GM18868 (cell line): ENCODE results near the gene LRMDA.

Source experiments
- ATAC-seq: cut with Tn5 transposase; IDR thresholded peaks from one replicate; pipeline ENCODE4 v1.9.1; 2021; ENCODE audit warnings: mild to moderate bottlenecking, moderate library complexity; ENCODE audit not compliant: unreplicated experiment

Gene LRMDA

DNA sequence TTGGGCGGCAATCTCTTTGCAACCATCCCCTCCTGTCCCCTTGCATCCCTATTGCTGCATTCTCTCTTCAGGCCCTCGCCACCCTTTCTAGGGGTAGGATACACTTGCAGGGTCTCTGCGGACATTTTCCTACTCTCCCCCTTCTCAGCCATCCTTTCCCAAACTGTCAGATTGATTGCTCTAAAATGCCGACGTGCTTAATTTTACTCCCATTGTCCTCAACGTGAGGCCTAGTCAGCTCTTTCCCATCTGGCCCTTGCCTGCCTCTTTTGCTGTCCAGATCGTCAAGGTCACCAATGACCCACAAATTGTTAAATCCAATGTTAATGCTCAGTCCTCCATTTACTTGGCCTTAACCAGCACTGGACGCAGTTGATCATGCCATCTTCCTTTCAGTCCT lies 12.7 kb upstream of the LRMDA start:
- ATAC-seq: no peak

DNA sequence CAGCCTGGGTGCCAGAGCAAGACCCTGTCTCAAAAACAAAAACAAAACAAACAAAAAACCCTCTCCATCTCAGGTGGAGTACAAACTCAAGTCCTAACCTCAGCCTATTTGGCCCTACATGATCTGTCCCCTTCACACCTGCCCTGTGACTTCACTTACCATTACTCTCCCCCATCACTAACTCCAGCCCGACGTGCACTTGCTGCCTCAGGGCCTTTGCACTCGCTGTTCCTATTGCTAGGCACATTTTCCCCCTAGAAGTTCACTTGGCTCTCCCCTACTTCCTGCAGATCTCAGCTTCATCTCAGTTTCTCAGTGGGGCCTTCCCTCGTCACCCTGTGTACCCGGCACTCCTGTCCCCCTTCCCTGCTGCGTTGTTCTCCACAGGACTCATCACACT lies 8.5 kb upstream of the LRMDA start:
- ATAC-seq: no peak

DNA sequence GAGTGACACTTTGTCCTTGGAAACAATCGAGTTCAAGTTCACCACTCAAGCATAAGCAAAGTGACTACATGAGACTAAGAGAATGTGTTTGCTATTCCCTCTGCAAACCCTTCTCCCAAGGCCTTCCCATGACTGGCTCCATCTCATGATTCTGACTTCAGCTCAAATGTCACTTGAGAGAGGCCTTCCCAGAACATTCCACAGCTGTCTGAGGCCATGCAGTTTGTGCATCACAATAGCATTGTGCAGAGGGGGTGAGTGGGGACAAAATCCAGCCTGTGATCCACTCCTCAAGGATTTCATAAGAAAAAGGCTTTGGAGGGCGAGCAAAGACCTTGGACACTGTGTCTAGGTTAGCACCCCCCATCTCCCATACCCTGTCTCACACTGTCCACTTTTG lies 6.9 kb upstream of the LRMDA start:
- ATAC-seq: no peak

DNA sequence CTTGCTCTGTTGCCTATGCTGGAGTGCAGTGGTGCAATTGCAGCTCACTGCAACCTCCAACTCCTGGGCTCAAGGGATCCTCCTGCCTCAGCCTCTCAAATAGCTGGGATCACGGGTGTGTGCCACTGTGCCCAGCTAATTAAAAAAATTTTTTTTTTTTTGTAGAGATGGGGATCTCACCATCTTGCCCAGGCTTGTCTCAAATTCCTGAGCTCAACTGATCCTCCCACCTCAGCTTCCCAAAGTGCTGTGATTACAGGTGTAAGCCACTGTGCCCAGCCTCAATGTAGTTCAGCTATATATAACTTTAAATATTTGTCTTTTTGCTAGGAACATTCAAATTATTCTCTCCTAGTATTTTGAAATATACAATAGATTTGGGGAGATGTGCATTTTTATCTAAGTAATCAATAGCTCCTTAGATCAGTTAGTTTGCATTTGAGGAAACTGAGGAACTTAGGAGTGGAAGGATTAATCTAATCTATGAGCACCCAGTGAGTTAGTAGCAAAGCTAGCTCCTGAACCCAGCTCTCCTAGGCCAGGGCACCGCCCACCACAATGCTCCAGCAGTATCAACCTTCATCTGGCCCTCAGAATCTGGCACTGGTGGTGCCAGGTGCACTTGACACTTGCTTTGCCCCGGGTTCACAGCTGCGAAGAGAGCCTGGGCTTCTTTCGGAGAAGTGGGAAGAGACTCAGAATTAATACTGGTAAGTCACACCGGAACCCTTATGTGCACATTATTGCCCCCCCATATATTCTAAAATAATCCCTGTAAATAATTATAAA lies 5.9 kb upstream of the LRMDA start:
- no peak for ATAC-seq

DNA sequence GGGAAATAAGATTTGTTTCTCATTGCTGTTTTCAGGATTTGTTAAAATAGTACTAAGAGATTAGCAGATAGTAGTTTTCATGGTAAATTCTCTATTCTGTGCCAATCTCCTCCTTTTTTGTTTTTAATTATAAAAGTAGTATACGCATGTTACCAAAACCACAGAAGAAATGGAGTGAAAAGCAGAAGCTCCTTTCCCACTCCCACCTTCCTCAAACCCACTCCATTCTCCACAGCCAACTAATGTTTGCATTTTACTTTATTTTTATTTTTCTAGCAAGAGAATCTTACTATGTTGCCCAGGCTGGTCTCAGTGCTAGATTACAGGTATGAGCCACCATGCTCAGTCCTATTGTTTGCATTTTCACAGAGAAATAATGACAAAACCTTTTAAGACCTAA lies 4.5 kb upstream of the LRMDA start:
- no peak for ATAC-seq

DNA sequence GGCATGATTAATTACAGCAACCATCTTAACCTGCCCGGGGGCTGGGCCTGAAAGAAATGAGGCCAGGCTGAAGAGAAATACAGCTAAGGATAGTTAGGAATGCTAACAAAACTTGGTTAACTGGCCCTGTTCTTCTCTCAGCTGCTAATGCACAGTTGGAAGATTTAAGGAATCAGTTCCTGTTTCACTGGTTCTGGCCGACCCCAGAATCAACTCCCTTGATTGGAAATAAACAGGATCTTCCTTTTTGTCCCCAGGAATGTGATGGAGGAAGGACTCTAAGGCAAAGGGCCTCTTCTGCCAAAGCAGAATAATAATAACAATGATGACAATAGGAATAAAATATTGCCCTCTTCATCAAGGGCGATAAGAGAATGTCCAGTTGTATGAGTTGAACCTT lies 3.5 kb upstream of the LRMDA start:
- ATAC-seq: no peak

DNA sequence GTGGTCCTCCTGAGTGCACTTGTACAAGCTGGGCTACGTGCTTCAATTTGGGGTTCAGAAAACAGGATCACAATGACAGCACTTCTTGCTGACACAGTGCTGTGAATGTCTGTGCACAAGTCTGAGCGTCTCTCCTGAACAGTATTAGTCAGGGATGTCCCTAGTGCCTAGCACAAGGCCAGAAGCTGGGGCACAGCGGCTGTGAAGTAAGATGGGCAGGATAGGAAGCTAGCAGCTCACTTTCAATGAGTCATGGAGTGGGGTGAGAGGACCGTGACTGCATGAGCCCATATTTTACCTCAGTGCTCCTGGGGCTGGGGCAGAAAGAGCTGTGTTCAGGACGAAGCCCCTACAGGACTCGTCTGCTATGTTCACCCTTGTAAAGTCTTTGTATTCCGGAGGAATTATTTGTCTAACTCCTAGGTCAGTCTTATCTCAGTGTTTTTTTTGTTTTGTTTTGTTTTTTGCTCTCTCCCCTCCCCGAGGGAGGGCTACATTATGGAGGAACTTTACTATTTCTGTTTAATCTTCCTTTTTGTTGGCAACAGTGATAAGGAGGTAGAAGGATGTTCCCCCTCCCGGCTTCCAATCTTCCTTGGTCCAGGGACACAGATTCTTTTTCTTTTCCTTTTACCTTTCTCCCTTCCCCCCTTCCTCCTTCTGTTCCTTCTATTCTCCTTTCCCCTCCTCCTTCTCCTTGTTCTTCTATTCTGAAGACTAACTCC lies 2.8 kb upstream of the LRMDA start:
- no peak for ATAC-seq

DNA sequence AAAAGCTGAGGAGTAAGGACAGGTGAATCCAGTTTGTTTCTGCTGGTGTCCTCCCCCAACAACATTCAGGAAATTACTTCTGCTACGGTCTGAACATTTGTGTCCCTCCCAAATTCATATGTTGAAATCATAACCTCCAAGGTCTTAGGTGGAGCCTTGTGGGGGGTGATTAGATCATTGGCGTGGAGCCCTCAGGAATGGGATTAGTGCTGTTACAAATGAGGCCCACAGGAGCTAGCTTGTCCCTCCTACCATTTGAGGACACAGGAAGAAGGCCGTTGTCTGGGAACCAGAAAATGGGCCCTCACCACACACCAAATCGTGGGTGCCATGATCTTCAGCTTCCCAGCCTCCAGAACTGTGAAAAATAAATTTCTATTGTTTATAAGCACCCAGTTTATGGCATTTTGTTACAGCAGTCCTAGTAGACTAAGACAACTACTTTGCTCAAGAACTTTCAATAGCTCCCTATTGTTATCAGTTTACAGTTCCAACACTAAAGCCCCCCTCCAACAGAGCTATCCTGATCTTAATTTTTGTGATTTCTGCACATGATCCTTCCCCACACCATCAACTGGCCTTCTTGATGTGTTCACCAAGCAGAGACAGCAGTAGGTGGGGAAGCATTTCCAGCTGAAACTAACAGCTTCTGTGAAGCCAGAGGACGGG lies 2.1 kb upstream of the LRMDA start:
- ATAC-seq: no peak

DNA sequence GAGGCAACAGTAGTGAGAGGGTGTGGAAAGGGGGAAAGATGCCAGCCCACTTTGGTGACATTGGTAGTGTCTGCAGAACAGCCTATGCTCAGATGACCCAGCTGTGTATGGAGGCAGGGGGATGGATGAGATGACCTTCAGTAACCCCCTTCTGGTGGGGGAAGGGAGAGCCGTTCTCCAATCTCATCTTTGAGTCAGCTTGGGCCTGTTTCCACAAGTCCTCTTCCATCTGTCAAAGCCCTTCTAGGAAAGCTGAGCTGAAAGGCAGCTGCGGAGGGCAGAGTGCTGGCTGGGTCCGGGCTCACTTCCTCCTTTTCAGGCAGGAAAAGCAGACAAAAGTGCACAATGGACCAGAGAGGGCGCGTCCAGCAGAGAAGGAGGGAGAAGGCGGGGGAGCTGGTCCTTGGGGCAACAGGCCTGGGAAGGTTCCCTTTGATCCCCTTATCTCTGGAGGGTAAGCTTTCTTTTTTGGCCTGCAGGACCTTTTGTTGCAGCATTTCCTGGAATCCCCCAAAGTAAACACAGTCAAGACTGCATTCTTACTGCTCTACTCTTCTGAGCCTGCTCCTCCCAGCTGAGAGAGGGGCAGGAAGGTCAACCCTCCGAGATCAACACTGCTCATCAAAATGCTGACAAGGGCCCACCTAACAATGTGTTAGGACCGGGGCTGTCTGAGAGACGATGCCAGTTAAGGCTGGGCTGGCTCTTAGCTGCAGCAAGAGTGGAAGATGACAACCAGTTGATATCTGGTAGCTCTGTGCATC lies 1.2 kb upstream of the LRMDA start:
- no peak for ATAC-seq

DNA sequence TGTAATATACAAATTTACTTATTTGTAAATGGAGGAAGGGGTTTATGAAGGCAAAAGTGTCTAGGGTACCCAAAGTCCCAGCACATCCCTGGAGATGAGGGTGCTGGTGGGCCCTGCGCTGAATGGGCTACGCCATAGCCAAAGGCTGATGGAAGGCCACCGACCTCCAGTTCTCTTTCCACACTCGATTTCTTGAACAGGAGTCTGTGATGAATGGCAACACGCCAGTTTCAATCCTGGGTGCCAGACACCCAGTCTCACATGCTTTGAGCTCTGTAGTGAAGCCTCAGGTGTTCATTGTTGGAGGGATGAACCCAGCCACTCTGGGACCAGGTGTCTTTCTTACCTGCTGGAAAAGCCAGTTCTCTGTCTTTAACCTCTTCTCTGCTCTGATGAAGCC lies 752 bp downstream of the LRMDA start:
- no peak for ATAC-seq

DNA sequence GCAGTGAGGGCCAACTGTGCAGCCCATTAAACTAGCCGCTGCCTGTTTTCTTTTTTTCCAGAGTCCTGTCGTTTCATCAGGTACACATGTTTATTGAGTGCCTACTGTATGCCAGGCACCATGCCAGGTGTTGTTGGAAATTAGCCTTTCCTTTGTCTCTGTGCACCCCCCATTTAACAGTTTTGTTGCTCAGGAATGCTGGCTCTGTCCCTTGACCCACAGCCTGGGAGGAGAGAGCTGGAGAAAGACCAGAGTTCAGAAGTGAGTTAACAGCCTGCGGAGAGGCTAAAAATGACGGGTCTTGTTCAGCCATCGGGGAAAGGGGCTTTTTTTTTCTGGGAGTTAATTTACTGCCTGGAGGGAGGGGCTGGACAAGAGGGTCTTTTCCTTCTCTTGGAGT lies 1.3 kb downstream of the LRMDA start:
- no peak for ATAC-seq

DNA sequence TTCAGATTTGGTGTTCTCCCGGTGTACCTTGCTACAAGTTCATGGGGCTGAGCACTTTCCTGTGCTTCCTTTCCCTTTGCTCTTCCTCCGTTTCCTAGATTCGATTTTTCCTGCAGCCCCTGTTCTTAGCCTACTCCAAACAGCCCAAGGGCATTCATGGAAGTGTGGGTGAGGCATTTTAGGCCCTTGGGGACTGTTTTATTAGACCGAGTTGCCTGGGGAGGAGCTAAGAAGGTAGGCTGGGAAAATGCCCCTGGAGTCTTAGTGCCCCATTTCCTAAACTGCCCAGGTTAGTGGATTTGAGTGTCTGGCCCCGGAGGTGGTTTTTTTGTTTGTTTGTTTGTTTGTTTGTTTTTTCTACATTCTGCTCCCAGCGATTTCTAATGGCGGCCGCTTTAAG lies 1.8 kb downstream of the LRMDA start:
- no peak for ATAC-seq

DNA sequence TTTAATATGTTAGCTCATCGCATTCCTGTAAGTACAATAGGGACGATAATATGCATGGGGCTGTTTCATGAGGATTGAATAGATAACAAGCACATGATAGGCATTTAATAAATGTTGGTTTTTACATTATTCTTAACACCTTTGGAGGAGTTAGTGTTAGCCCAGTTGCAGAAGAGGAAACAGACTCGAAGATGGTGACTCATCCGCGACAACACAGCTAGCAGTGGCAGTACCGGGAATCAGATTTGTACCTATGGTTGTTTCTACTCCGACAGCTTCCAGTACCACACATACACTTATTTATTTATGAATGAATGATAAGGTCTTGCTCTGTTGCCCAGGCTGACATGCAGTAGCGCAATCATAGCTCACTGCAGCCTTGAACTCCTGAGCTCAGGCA lies 2.9 kb downstream of the LRMDA start:
- no peak for ATAC-seq

DNA sequence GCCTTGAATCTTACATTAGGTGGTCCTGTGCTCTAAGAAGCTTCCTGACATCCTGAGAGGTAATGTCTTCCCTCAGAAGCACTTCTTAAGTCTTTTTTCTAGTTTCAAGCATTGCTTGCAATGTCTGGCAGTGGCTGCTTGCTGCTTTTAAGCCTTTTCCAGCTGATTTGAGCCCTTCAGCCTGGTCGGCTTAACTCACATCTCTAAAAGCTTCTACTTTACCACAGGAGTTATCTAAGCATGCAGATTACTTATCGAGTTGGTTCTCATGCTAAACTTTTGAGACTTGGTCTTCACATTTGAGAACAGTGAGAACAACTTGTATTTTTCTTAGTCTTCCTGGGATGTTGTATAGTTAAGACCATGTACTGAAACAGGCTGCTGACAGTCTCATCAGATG lies 3.9 kb downstream of the LRMDA start:
- ATAC-seq: no peak

DNA sequence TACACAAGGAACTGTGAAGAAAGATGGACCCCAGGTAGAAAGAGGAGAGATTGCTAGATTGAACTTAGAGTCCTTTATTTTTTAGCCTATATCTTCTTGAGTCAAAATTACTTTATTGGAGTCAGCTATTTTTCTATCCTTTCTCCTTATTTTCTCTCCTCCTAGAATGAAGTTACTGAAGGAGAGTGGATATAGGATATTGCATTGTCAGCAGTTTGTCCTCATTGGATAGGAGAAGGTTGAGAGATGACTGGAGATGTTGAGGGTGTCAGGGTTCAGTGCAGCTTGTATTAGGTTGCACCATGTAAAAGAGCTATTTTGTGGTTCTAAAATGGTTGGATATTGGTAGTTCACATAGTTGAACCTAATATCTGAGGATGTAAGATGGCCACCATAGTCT lies 5.5 kb downstream of the LRMDA start:
- ATAC-seq: no peak

DNA sequence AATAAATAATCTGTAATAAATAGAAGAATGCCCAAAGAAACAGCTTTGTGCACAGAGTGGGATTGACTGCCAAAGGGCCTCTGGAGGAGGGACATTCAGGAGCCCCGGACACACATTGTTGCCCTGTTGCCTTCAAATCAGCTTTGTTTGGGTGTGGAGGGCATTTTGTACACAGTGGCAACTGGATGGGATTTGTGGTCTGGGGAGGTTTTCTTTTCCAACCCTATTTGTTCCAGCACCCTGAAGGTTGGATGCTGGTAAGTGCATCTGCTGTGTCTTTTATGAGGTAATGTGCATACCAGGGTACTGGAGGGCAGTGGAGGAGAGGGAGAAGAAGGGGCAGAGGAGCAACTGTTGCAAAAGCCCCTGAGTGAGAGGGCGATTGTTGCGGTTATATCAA lies 6.3 kb downstream of the LRMDA start:
- ATAC-seq: no peak

DNA sequence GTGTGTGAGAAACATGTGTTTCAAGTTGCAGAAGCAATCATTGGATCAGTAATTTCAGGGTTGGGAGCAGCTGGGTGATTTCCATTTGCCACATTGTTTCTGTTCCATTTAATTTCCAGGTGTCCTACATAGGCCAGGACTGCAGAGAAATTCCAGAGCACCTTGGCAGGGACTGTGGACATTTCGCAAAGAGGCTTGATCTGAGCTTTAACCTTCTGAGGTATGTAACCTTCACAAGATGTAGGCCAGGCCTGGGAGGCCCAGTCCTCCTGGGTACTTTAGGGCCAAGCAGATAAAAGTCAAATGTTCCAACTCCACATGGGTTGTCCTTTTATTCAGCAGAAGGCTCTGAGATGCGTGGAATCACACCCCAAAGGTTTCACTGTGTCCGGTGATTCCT lies 6.9 kb downstream of the LRMDA start:
- no peak for ATAC-seq

DNA sequence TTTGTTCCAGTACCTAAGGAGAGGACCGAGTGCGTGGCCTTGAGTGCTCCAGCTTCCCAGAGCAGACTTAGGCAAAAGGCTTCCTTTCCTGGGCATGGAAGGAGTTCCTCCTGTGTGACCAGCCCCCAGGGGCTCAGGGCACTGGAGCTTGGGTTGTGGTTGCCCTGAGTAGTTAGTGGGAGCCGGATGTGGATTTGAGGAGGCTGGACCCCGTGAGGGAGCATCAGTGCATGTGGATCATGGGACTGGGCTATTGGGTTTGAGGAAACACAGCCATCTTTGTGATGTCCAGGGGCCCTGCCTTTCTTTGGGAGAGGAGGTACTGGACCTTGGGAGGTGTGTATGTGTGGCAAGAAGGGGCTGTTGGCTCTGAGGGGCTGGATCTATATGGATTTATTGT lies 8.4 kb downstream of the LRMDA start:
- ATAC-seq: no peak

DNA sequence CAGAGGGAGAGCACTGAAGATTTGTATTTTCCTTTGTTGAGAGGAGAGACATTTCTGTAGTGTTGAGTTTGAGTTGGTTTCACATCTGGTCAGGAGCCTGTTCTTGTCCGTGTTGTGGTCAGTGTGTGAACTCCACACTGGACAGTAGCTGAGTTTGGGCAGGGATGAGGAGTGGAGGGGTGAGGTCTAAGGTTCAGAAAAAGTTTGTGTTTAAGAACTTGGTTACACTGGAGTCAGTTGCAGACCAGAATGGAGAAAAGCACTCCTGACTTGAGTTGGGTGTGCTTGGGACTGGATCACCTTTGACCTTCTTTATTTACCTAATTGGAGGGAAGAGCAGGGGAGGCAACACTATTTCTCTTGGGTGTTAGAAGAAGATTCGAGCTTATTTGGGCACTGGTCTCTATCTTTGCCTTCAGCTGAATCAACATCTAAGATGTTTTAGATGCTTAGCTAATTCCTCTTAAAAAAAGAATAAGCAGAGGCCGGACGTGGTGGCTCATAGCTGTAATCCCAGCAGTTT lies 8.9 kb downstream of the LRMDA start:
- no peak for ATAC-seq

DNA sequence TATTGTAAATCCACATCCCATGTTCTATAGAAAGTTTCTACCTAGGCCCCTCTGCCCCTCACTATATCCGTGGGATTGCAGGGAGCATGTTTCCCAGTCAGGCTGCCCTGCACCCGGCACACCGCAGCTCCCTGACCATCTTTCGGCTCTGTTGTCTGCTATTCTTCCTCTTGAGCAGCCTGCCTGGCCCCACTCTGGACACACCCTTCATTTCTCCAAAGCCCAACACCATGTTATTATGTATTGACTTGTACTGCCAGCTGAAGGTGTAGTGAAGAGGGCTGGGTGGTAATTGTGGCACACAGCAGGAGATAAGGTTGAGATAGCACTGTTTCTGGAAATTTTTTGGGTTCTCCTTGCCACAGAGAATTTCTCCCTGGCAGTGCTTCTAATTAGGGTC lies 9.8 kb downstream of the LRMDA start:
- no peak for ATAC-seq

DNA sequence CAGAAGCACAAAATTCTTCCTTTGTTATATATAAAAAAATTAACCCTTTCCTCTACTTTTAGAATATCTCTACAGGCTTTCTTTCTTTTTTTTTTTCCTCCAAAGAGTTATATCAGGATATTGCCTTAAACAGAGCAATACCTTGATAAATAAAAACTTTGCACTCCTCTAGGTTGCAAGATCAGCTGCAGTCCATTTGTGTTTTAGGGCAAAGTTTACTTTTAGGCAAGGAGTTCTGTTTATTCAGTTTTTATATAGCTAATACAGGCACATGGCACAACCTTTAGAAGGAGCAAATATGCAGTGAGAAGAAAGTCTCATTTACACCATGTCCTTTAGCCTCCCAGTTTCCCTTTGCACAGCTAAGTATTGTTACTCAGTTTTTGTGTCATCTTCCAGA lies 10.3 kb downstream of the LRMDA start:
- no peak for ATAC-seq
